ENCODE measurements around the gene POR.

DNA sequence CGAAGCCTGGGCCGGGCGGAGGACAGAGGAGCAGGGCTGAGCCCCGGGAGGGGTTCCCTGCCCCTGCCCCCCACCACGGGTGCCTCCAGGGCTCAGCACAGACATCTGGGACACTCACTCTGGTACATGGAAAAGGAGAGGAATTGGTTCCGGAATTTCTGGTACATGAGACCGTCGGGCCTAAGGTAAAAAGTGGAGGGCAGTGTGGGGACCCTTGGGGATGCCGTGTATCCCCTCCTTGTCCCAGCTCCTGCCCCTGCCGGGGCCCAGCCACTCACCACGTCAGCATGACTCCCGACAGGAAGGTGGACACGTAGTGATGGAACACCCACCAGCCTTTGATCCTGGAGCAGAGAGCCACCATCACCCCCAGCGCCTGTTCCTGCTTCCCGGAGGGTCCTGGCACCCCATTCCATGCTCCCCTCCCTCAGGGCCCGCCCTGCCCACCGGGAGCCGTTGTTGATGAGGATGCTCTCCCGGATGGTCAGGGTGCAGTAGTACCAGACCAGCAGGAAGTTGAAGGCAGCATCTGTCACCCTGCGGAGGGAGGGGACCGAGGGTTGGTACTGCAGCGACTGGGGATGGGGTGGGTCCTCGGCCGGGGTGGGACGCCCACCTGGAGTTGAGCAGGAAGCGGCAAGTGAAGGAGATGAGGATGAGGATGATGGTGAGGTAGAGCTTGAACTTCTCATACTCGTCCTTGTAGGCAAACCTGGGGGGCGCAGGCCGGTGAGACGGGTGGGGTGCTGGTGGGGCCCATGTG, 73.0 kb downstream of the POR start:
- TF ChIP-seq CHD2 (IDR thresholded peaks at IDR 0.05; ENCODE audit: low read length) (no peak), EGR1 (IDR thresholded peaks at IDR 0.05; ENCODE audit: borderline replicate concordance, low read depth, low read length) (no peak), JUN (IDR thresholded peaks at IDR 0.05; ENCODE audit: low read depth, low read length) (no peak)
- TF ChIP-seq, protein P1, sequence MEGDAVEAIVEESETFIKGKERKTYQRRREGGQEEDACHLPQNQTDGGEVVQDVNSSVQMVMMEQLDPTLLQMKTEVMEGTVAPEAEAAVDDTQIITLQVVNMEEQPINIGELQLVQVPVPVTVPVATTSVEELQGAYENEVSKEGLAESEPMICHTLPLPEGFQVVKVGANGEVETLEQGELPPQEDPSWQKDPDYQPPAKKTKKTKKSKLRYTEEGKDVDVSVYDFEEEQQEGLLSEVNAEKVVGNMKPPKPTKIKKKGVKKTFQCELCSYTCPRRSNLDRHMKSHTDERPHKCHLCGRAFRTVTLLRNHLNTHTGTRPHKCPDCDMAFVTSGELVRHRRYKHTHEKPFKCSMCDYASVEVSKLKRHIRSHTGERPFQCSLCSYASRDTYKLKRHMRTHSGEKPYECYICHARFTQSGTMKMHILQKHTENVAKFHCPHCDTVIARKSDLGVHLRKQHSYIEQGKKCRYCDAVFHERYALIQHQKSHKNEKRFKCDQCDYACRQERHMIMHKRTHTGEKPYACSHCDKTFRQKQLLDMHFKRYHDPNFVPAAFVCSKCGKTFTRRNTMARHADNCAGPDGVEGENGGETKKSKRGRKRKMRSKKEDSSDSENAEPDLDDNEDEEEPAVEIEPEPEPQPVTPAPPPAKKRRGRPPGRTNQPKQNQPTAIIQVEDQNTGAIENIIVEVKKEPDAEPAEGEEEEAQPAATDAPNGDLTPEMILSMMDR (IDR thresholded peaks at IDR 0.05; ENCODE audit: control extremely low read depth in 1 of 3, insufficient read depth in 1 of 3, low read depth in 1 of 3, low read length in 3 of 3): no peak
